SK-N-SH (cell line): ENCODE data around the gene ERN1. TPM values are rescaled to one million over a fixed set of nuclear protein-coding genes. Genes with fewer than 3 reads are reported as not detected.

Experiments used
- CTCF ChIA-PET: fragments of 300-600, 350-600 bp; formaldehyde crosslinking; extraction: SDS; loops from one replicate; lab custom pipeline; 2021; lab: Yijun Ruan, JAX
- POLR2A ChIA-PET: fragments of 350-600 bp; sonication (Branson Sonifier 250); formaldehyde crosslinking; extraction: SDS; loops from one replicate; lab custom pipeline; 2020; ENCODE audit warnings: antibody characterized with exemption, inconsistent platforms; lab: Yijun Ruan, JAX
- DNase-seq: peaks from one replicate; pipeline ENCODE4 v3.0.0; 2012
- H2AFZ ChIP-seq: fragments of 200-600 bp; sonication (generic); 2 replicates; pipeline ENCODE4 v1.8.1; 2016; ENCODE audit warnings: antibody characterized with exemption, mild to moderate bottlenecking, low read depth
- H3F3A ChIP-seq: fragments of 200-600 bp; sonication (generic); replicated peaks from 2 replicates; pipeline ENCODE3; 2016; ENCODE audit warnings: antibody characterized with exemption, mild to moderate bottlenecking; ENCODE audit not compliant: insufficient read depth
- H3K27ac ChIP-seq, 2 experiments: fragments of 200-500 bp in 1 of 2; fragments of 200-600 bp in 1 of 2; sonication (Bioruptor generic) in 1 of 2; sonication (generic), shearing (Covaris generic) in 1 of 2; 2 replicates each; pipeline versions ENCODE4 v1.5.1 to v1.6.1; 2014 to 2016; ENCODE audit warnings: low read depth in 2 of 2, inconsistent platforms in 1 of 2, low read length in 1 of 2, mild to moderate bottlenecking in 1 of 2, mixed read lengths in 1 of 2
- H3K27me3 ChIP-seq: fragments of 200-600 bp; sonication (generic), shearing (Covaris generic); 2 replicates; pipeline ENCODE4 v1.6.1; 2016; ENCODE audit warnings: mixed run types; ENCODE audit not compliant: insufficient read depth
- H3K36me3 ChIP-seq, 2 experiments: fragments of 200-500 bp in 1 of 2; fragments of 200-600 bp in 1 of 2; sonication (Bioruptor generic) in 1 of 2; sonication (generic) in 1 of 2; replicated peaks in 1 of 2; 2 replicates each; pipeline versions ENCODE3 to v1.5.1; 2014 to 2016; ENCODE audit warnings: low read length in 1 of 2, mild to moderate bottlenecking in 1 of 2; ENCODE audit not compliant: insufficient read depth in 2 of 2, control insufficient read depth in 1 of 2
- H3K4me1 ChIP-seq, 2 experiments: fragments of 200-500 bp in 1 of 2; fragments of 200-600 bp in 1 of 2; sonication (Bioruptor generic) in 1 of 2; sonication (generic), shearing (Covaris generic) in 1 of 2; 2 replicates each; pipeline versions ENCODE4 v1.5.1 to v1.6.1; 2014 to 2016; ENCODE audit warnings: low read depth in 1 of 2, low read length in 1 of 2, mixed run types in 1 of 2; ENCODE audit not compliant: insufficient read depth in 2 of 2, control insufficient read depth in 1 of 2
- H3K4me2 ChIP-seq: fragments of 200-600 bp; sonication (generic), shearing (Covaris generic); 2 replicates; pipeline ENCODE4 v1.6.1; 2017; ENCODE audit warnings: mixed run types
- H3K4me3 ChIP-seq, 2 experiments: fragments of 200-500 bp in 1 of 2; fragments of 200-600 bp in 1 of 2; sonication (Bioruptor generic) in 1 of 2; sonication (generic), shearing (Covaris generic) in 1 of 2; 2 replicates each; pipeline versions ENCODE4 v1.5.1 to v1.8.1; 2014 to 2016; ENCODE audit warnings: low read depth in 2 of 2, inconsistent platforms in 1 of 2, low read length in 1 of 2, mild to moderate bottlenecking in 1 of 2, mixed read lengths in 1 of 2, moderate library complexity in 1 of 2
- H3K79me2 ChIP-seq: fragments of 200-600 bp; sonication (generic); 2 replicates; pipeline ENCODE4 v1.8.1; 2017; ENCODE audit warnings: mild to moderate bottlenecking; ENCODE audit not compliant: insufficient read depth
- H3K9ac ChIP-seq: fragments of 200-600 bp; sonication (generic); 2 replicates; pipeline ENCODE4 v1.6.1; 2017; ENCODE audit warnings: mixed run types
- H3K9me2 ChIP-seq: fragments of 200-600 bp; sonication (generic); 2 replicates; pipeline ENCODE4 v1.6.1; 2017; ENCODE audit warnings: mixed run types
- H3K9me3 ChIP-seq: fragments of 200-600 bp; sonication (generic); 2 replicates; pipeline ENCODE4 v1.6.1; 2017; ENCODE audit warnings: mixed run types, mild to moderate bottlenecking, moderate library complexity
- H4K20me1 ChIP-seq: fragments of 200-600 bp; sonication (generic); 2 replicates; pipeline ENCODE4 v1.6.1; 2017; ENCODE audit warnings: mild to moderate bottlenecking, mixed run types; ENCODE audit not compliant: insufficient read depth
- CTCF ChIP-seq: fragments of 200-600 bp; sonication (generic); IDR thresholded peaks from 2 replicates; pipeline ENCODE4 v1.6.1; 2017; ENCODE audit warnings: antibody characterized with exemption, mild to moderate bottlenecking, moderate library complexity
- GABPA ChIP-seq: IDR thresholded peaks from 2 replicates; pipeline ENCODE4 v1.4.0; 2012; ENCODE audit warnings: low read depth, mild to moderate bottlenecking
- GATA2 ChIP-seq: sonication (generic); formaldehyde crosslinking; IDR thresholded peaks from 2 replicates; pipeline ENCODE4 v1.5.0; 2020; ENCODE audit warnings: mild to moderate bottlenecking, missing genetic modification reagents
- JUND ChIP-seq: IDR thresholded peaks from 2 replicates; pipeline ENCODE4 v1.4.0; 2012
- POLR2AphosphoS5 ChIP-seq: IDR thresholded peaks from 2 replicates; pipeline ENCODE4 v1.6.1; 2012; ENCODE audit warnings: low read depth, low read length
- RCOR1 ChIP-seq: fragments of 150-350 bp; IDR thresholded peaks from 2 replicates; pipeline ENCODE4 v1.6.1; 2017; ENCODE audit warnings: antibody characterized with exemption, low read length
- RFX5 ChIP-seq: IDR thresholded peaks from 2 replicates; pipeline ENCODE4 v1.6.1; 2012; ENCODE audit warnings: mild to moderate bottlenecking, improper control_type of control experiment, low read length
- SMC3 ChIP-seq: IDR thresholded peaks from 2 replicates; pipeline ENCODE4 v1.6.1; 2012; ENCODE audit warnings: low read depth, low read length, improper control_type of control experiment
- TEAD4 ChIP-seq: IDR thresholded peaks from 2 replicates; pipeline ENCODE4 v1.4.0; 2012; ENCODE audit warnings: mild to moderate bottlenecking, borderline replicate concordance; ENCODE audit not compliant: insufficient read depth
- WGBS: methylation state at CpG from one replicate; pipeline ENCODE4 v1.1.6; 2017; ENCODE audit warnings: low lambda C conversion rate; 5-methylcytosine and 5-hydroxymethylcytosine counted together
- polyA plus RNA-seq, 3 experiments: library from polyadenylated mRNA; depleted of rRNA; stranded (reverse); fragments of >200 nt; gene quantifications; 2 replicates each; pipeline ENCODE4 v1.2.3, GENCODE V29; 2012
- TF ChIP-seq, protein P1 (sequence below): IDR thresholded peaks from 2 replicates; pipeline ENCODE4 v1.4.0; 2012; ENCODE audit warnings: low read depth, borderline replicate concordance

ERN1 gene
- polyA plus RNA-seq, 1 of the 3 experiments (the other 2 are of a cell fraction) = 7.3 TPM

GRCh38 chr17:64092952-64093451 lies 36.9 kb downstream of the ERN1 start:
- H3K4me3 ChIP-seq = no peak overlapping the region
- no peaks in the 10 kb centered on the region for H3K79me2 ChIP-seq
- H3K4me1 ChIP-seq = no peaks in the 10 kb centered on the region; a peak in 1 of 4 replicates
- ChIA-PET CTCF (interaction anchor here (0.7 to 2.1 kb wide), 8 partner anchors 11 to 174 kb away, joined by 3 to 11 read pairs (median 4); partner anchors contain the start of gene GH1), POLR2A (no interaction called here)
- no peaks in the 10 kb centered on the region for H3K9me2 ChIP-seq
- no peak overlapping the region for H3K27ac ChIP-seq
- H2AFZ ChIP-seq = no peak overlapping the region
- no peaks in the 10 kb centered on the region for H4K20me1 ChIP-seq
- no peak overlapping the region for H3K4me2 ChIP-seq
- no peaks in the 10 kb centered on the region for H3K9me3 ChIP-seq
- 90% methylated on average over 4 of the region's 4 CpGs for WGBS
- DNase-seq = no peak
- TF ChIP-seq GABPA = no peak
- no peak for TF ChIP-seq JUND
- TF ChIP-seq RFX5 = no peak
- no peak for TF ChIP-seq SMC3
- TF ChIP-seq, protein P1, sequence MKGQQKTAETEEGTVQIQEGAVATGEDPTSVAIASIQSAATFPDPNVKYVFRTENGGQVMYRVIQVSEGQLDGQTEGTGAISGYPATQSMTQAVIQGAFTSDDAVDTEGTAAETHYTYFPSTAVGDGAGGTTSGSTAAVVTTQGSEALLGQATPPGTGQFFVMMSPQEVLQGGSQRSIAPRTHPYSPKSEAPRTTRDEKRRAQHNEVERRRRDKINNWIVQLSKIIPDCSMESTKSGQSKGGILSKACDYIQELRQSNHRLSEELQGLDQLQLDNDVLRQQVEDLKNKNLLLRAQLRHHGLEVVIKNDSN = no peak
- H3K27me3 ChIP-seq = no peaks in the 10 kb centered on the region
- H3K36me3 ChIP-seq = peaks cover 3 to 13% of the 10 kb centered on the region in 2 experiments
- no peak overlapping the region for H3K9ac ChIP-seq
- H3F3A ChIP-seq = peaks cover 14% of the 10 kb centered on the region

GRCh38 chr17:64092113-64092512 lies 37.8 kb downstream of the ERN1 start:
- Histone ChIP-seq H3K4me2 (no peak overlapping the region), H3K4me3 (no peak overlapping the region), H3K9me3 (no peaks in the 10 kb centered on the region), H4K20me1 (no peaks in the 10 kb centered on the region), H3F3A (peaks cover 5% of the 10 kb centered on the region), H3K79me2 (no peaks in the 10 kb centered on the region), H3K27me3 (no peaks in the 10 kb centered on the region), H3K36me3 (peaks cover 0 to 13% of the 10 kb centered on the region in 2 experiments), H3K4me1 (no peaks in the 10 kb centered on the region; a peak in 1 of 4 replicates), H3K9ac (no peak overlapping the region), H3K9me2 (no peaks in the 10 kb centered on the region), H3K27ac (no peak overlapping the region), H2AFZ (no peak overlapping the region)
- ChIA-PET CTCF (interaction anchor here (0.8 to 2.3 kb wide), 7 partner anchors 10 to 325 kb away, joined by 3 to 11 read pairs (median 5); partner anchors contain the start of gene GH1), POLR2A (no interaction called here)
- WGBS = 91% methylated on average over 2 of the region's 2 CpGs
- TF ChIP-seq CTCF (no peak), RCOR1 (no peak), GATA2 (CRISPR knock-in tag) (no peak), POLR2AphosphoS5 (no peak), TEAD4 (no peak)
- no peak for DNase-seq
